ENCODE measurements around the gene CAMK1D.

DNA sequence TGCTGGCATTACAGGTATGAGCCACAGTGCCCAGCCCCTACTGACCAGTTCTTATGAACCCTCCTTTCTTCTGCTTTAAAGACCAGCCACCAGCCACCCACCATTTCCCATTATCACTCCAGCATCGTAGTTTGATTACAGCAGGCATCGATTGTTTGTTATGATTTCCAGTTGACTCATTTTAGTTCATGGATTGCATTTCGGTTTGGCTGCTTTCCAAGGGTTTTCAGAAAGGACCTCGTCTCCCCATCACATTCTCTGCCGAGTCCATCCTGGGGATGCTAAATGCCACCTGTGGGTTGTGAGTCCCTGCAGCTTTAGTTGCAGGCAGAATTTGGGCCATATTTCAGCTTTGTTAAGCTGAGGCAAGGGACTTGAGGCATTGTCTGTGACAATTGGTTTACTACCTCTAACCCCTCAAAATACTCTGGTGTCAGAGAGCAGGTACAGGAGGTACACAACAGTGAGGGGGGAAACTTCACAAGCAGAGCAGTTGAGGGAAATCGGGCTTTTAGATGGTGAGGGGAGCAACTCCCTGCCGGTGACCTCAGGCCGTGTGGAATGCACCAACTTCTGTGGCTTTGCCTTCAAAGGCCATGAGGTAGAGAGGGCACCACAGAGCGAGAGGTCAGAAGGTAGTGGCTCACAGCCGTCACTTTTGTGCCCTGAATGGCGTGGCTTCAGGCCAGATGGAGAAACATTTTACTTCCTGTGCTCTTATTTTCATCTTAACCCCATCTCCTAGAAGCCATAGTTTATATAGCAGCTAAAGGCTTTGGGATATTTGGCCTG, 448.3 kb downstream of the CAMK1D start:
- TF ChIP-seq, protein P1, sequence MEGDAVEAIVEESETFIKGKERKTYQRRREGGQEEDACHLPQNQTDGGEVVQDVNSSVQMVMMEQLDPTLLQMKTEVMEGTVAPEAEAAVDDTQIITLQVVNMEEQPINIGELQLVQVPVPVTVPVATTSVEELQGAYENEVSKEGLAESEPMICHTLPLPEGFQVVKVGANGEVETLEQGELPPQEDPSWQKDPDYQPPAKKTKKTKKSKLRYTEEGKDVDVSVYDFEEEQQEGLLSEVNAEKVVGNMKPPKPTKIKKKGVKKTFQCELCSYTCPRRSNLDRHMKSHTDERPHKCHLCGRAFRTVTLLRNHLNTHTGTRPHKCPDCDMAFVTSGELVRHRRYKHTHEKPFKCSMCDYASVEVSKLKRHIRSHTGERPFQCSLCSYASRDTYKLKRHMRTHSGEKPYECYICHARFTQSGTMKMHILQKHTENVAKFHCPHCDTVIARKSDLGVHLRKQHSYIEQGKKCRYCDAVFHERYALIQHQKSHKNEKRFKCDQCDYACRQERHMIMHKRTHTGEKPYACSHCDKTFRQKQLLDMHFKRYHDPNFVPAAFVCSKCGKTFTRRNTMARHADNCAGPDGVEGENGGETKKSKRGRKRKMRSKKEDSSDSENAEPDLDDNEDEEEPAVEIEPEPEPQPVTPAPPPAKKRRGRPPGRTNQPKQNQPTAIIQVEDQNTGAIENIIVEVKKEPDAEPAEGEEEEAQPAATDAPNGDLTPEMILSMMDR (IDR thresholded peaks at IDR 0.05; ENCODE audit: poor library complexity) = no peak
- no peak for TF ChIP-seq EZH2 (IDR thresholded peaks at IDR 0.05; ENCODE audit: borderline replicate concordance)

All from hepatocyte (in vitro differentiated cells).